Measurements from ENCODE around the gene GALNT6. TPM values are rescaled to one million over a fixed set of nuclear protein-coding genes. Genes with fewer than 3 reads are reported as not detected.

Gene GALNT6, protein sequence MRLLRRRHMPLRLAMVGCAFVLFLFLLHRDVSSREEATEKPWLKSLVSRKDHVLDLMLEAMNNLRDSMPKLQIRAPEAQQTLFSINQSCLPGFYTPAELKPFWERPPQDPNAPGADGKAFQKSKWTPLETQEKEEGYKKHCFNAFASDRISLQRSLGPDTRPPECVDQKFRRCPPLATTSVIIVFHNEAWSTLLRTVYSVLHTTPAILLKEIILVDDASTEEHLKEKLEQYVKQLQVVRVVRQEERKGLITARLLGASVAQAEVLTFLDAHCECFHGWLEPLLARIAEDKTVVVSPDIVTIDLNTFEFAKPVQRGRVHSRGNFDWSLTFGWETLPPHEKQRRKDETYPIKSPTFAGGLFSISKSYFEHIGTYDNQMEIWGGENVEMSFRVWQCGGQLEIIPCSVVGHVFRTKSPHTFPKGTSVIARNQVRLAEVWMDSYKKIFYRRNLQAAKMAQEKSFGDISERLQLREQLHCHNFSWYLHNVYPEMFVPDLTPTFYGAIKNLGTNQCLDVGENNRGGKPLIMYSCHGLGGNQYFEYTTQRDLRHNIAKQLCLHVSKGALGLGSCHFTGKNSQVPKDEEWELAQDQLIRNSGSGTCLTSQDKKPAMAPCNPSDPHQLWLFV
- polyA plus RNA-seq (2013, experiment 1 of 2), result 20.7 TPM
- polyA plus RNA-seq (2013, experiment 2 of 2), result 20.7 TPM

DNA sequence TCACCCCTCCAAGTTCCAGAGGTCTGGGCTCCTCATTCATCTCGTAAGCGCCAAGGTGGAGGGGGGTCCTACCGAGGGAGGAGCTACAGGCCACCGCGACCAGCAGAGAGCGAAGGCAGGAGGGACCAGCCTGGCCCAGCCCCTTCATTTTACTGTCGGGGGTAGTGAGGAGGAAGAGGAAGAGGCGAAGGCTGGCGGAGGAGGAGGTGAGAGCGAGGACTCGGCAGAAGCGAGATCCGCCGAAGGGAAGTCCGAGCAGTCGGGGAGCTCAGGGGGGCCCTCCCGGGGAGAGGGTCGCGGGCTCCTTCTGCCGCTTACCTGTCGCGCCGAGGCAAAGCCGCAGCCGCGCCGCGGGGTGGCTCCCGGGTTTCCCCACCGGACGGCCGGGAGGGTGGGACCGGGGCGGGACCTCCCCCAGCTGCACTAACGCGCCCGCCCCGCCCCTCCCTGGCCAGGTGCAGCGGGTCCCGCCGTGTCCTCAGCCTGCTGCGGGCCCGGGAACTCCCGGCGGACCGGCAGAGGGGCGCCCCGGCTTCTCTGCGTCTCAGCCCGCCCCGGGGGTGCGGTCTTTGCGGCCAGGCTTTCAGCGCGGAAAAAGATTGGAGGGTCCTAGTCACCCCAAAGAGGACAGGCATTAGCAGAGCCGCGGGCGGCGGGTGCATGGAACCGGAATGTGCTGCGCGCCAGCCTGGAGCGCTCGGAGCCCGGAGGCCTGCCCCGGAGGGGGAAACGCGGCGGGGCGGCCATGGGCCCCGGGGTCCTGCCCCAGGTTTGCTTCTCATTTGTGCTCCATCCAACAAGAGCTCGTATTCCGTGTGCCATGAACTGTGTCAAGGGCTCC lies at the start of gene GALNT6:
Gene GALNT6, minus strand, starts transcription at position 124 of the 841 bp plus-strand sequence. CDS start 11,625 bp downstream, outside the sequence.
- Histone ChIP-seq H2AK5ac (ENCODE audit: low read length, severe bottlenecking) (peak within 1 kb of the TSS; percentile 19), H3K27me3 (ENCODE audit: control insufficient read depth in 1 of 2, insufficient read depth in 1 of 2, low read length in 2 of 2) (peaks cover 0 to 12% of the 10 kb centered on the region in 2 experiments), H4K8ac (ENCODE audit: low read length) (peak within 1 kb of the TSS; percentile 79), H2BK5ac (ENCODE audit: low read depth, low read length, poor library complexity, severe bottlenecking) (no peak within 1 kb of the TSS), H2BK120ac (ENCODE audit: low read depth, low read length) (peak within 1 kb of the TSS; percentile 11), H3K36me3 (ENCODE audit: control insufficient read depth in 1 of 2, insufficient read depth in 2 of 2, low read depth in 1 of 2, low read length in 2 of 2) (no peaks in the 10 kb centered on the region), H3K4ac (ENCODE audit: low read depth in 1 of 2, low read length in 2 of 2) (peak within 1 kb of the TSS; percentile 70 to 89), H2AFZ (ENCODE audit: low read depth, low read length) (peak within 1 kb of the TSS; percentile 69), H3K79me1 (replicated peaks; ENCODE audit: low read length, poor library complexity, severe bottlenecking) (no peaks in the 10 kb centered on the region), H3K4me2 (ENCODE audit: low read length, poor library complexity, severe bottlenecking) (peak within 1 kb of the TSS; percentile 94), H3K14ac (ENCODE audit: low read length in 2 of 2) (peak within 1 kb of the TSS in 1 of 2 experiments; percentile 13), H3K23ac (ENCODE audit: low read length in 2 of 2) (peak within 1 kb of the TSS in 1 of 2 experiments; percentile 34), H3K4me3 (ENCODE audit: insufficient read depth in 1 of 2, low read depth in 1 of 2, low read length in 2 of 2) (peak within 1 kb of the TSS; percentile 61 to 70), H3K4me1 (ENCODE audit: control insufficient read depth, insufficient read depth, low read depth, low read length) (peaks cover 26% of the 10 kb centered on the region), H3K9ac (ENCODE audit: low read length) (peak within 1 kb of the TSS; percentile 68), H4K91ac (ENCODE audit: low read length) (peak within 1 kb of the TSS; percentile 84), H2BK15ac (ENCODE audit: low read depth, poor library complexity, severe bottlenecking) (peak within 1 kb of the TSS; percentile 73), H3K18ac (ENCODE audit: low read depth in 1 of 2, low read length in 2 of 2) (peak within 1 kb of the TSS; percentile 76 to 85), H2BK12ac (ENCODE audit: low read length in 2 of 2) (peak within 1 kb of the TSS; percentile 11 to 96), H3K27ac (ENCODE audit: low read length, poor library complexity, severe bottlenecking) (no peak within 1 kb of the TSS), H3K9me3 (ENCODE audit: control insufficient read depth, low read length) (no peaks in the 10 kb centered on the region)
- under 1% methylated on average over 56 of the region's 73 CpGs for WGBS
- peak; percentile 34 for DNase-seq

DNA sequence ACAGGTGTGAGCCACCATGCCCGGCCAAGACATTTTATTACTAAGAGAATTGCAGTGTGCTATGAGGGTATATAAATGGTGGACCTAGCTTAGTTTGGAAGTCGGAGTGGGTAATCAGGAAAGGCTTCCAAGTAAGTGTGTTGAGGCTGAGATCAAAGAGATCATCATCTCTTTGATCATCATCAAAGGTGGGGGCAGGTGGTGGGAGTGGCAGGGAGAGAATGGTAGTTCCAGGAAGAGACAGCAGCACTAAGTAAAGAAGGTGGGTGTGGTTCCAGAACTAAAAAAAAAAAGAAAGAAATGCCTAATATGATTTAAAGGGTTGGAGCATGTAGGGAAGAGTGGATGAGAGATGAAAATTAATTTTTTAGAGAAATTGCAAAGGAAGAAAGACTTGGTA lies 48.1 kb upstream of the GALNT6 start:
- Histone ChIP-seq H3K36me3 (ENCODE audit: control insufficient read depth in 1 of 2, insufficient read depth in 2 of 2, low read depth in 1 of 2, low read length in 2 of 2) (no peaks in the 10 kb centered on the region), H3K4me3 (ENCODE audit: insufficient read depth in 1 of 2, low read depth in 1 of 2, low read length in 2 of 2) (no peak overlapping the region), H3K4me1 (ENCODE audit: control insufficient read depth, insufficient read depth, low read depth, low read length) (no peaks in the 10 kb centered on the region), H2AK5ac (ENCODE audit: low read length, severe bottlenecking) (no peak overlapping the region), H3K14ac (ENCODE audit: low read length in 2 of 2) (no peak overlapping the region), H4K91ac (ENCODE audit: low read length) (no peak overlapping the region), H3K9ac (ENCODE audit: low read length) (no peak overlapping the region), H3K9me3 (ENCODE audit: control insufficient read depth, low read length) (no peaks in the 10 kb centered on the region), H2AFZ (ENCODE audit: low read depth, low read length) (no peak overlapping the region), H4K8ac (ENCODE audit: low read length) (no peak overlapping the region), H3K4ac (ENCODE audit: low read depth in 1 of 2, low read length in 2 of 2) (no peak overlapping the region), H3K79me1 (replicated peaks; ENCODE audit: low read length, poor library complexity, severe bottlenecking) (no peaks in the 10 kb centered on the region), H3K27me3 (ENCODE audit: control insufficient read depth in 1 of 2, insufficient read depth in 1 of 2, low read length in 2 of 2) (peaks cover 14 to 30% of the 10 kb centered on the region in 2 experiments), H3K27ac (ENCODE audit: low read length, poor library complexity, severe bottlenecking) (no peak overlapping the region), H3K4me2 (ENCODE audit: low read length, poor library complexity, severe bottlenecking) (no peak overlapping the region), H3K18ac (ENCODE audit: low read depth in 1 of 2, low read length in 2 of 2) (no peak overlapping the region), H2BK12ac (ENCODE audit: low read length in 2 of 2) (no peak overlapping the region), H2BK120ac (ENCODE audit: low read depth, low read length) (no peak overlapping the region), H2BK15ac (ENCODE audit: low read depth, poor library complexity, severe bottlenecking) (no peak overlapping the region), H2BK5ac (ENCODE audit: low read depth, low read length, poor library complexity, severe bottlenecking) (no peak overlapping the region), H3K23ac (ENCODE audit: low read length in 2 of 2) (no peak overlapping the region)
- 94% methylated on average over 2 of the region's 2 CpGs for WGBS
- no peak for DNase-seq

DNA sequence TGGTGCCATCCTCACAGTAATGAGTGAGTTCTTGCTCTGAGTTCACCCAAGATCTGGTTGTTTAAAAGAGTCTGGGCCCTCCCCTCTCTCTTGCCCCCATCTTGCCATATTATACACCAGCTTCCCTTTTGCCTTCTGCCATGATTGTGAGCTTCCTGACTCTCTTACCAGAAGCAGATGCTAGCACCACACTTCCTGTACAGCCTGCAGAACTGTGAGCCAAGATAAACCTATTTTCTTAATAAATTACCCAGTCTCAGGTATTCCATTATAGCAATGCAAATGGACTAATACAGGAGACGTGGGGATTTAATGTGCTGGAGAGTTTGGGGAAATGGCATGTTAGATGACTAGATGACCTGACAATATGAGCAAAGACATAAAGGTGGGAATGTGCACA lies 46.2 kb upstream of the GALNT6 start:
- Histone ChIP-seq H3K4ac (ENCODE audit: low read depth in 1 of 2, low read length in 2 of 2) (no peak overlapping the region), H2BK5ac (ENCODE audit: low read depth, low read length, poor library complexity, severe bottlenecking) (no peak overlapping the region), H3K23ac (ENCODE audit: low read length in 2 of 2) (no peak overlapping the region), H2BK15ac (ENCODE audit: low read depth, poor library complexity, severe bottlenecking) (peak overlapping the region; percentile 23), H3K4me2 (ENCODE audit: low read length, poor library complexity, severe bottlenecking) (no peak overlapping the region), H3K36me3 (ENCODE audit: control insufficient read depth in 1 of 2, insufficient read depth in 2 of 2, low read depth in 1 of 2, low read length in 2 of 2) (no peaks in the 10 kb centered on the region), H2BK12ac (ENCODE audit: low read length in 2 of 2) (no peak overlapping the region), H4K91ac (ENCODE audit: low read length) (no peak overlapping the region), H3K27me3 (ENCODE audit: control insufficient read depth in 1 of 2, insufficient read depth in 1 of 2, low read length in 2 of 2) (peaks cover 14 to 27% of the 10 kb centered on the region in 2 experiments), H3K18ac (ENCODE audit: low read depth in 1 of 2, low read length in 2 of 2) (no peak overlapping the region), H4K8ac (ENCODE audit: low read length) (no peak overlapping the region), H2AK5ac (ENCODE audit: low read length, severe bottlenecking) (no peak overlapping the region), H3K4me1 (ENCODE audit: control insufficient read depth, insufficient read depth, low read depth, low read length) (no peaks in the 10 kb centered on the region), H2BK120ac (ENCODE audit: low read depth, low read length) (no peak overlapping the region), H3K9ac (ENCODE audit: low read length) (no peak overlapping the region), H3K4me3 (ENCODE audit: insufficient read depth in 1 of 2, low read depth in 1 of 2, low read length in 2 of 2) (no peak overlapping the region), H3K9me3 (ENCODE audit: control insufficient read depth, low read length) (no peaks in the 10 kb centered on the region), H2AFZ (ENCODE audit: low read depth, low read length) (no peak overlapping the region), H3K79me1 (replicated peaks; ENCODE audit: low read length, poor library complexity, severe bottlenecking) (no peaks in the 10 kb centered on the region), H3K14ac (ENCODE audit: low read length in 2 of 2) (no peak overlapping the region), H3K27ac (ENCODE audit: low read length, poor library complexity, severe bottlenecking) (no peak overlapping the region)
- DNase-seq, result no peak
- WGBS, result 82% methylated on average over 1 of the region's 1 CpG
